Loucy (cell line): Measurements from ENCODE around the gene POLD4.

ENCODE experiments used
- H2AFZ ChIP-seq: fragments of 200-600 bp; sonication (generic); 2 replicates; pipeline ENCODE4 v1.6.0; 2016; ENCODE audit warnings: antibody characterized with exemption, mild to moderate bottlenecking, low read length, moderate library complexity
- H3F3A ChIP-seq: fragments of 200-600 bp; 2 replicates; pipeline ENCODE4 v1.6.0; 2016; ENCODE audit warnings: antibody characterized with exemption, low read depth, mild to moderate bottlenecking
- H3K27me3 ChIP-seq: fragments of 200-600 bp; sonication (generic); 2 replicates; pipeline ENCODE4 v1.6.1; 2014; ENCODE audit warnings: low read length, mild to moderate bottlenecking; ENCODE audit not compliant: insufficient read depth, poor library complexity, severe bottlenecking
- H3K36me3 ChIP-seq: fragments of 200-600 bp; sonication (generic); 2 replicates; pipeline ENCODE4 v1.6.1; 2016; ENCODE audit warnings: low read length; ENCODE audit not compliant: insufficient read depth
- H3K4me1 ChIP-seq: fragments of 200-600 bp; sonication (generic); 2 replicates; pipeline ENCODE4 v1.5.1; 2014; ENCODE audit warnings: low read length, mild to moderate bottlenecking; ENCODE audit not compliant: insufficient read depth, poor library complexity, severe bottlenecking
- H3K4me2 ChIP-seq: fragments of 200-600 bp; sonication (generic); 2 replicates; pipeline ENCODE4 v1.6.0; 2014; ENCODE audit warnings: antibody characterized with exemption, low read length, low read depth, mild to moderate bottlenecking; ENCODE audit not compliant: poor library complexity, severe bottlenecking
- H3K4me3 ChIP-seq: fragments of 200-600 bp; sonication (generic); 2 replicates; pipeline ENCODE4 v1.5.1; 2014; ENCODE audit warnings: low read length, mild to moderate bottlenecking, mixed read lengths; ENCODE audit not compliant: poor library complexity, severe bottlenecking
- H3K79me2 ChIP-seq: fragments of 200-600 bp; sonication (generic); 2 replicates; pipeline ENCODE4 v1.6.1; 2014; ENCODE audit warnings: low read length; ENCODE audit not compliant: insufficient read depth
- H3K9ac ChIP-seq: fragments of 200-600 bp; sonication (generic); 2 replicates; pipeline ENCODE4 v1.6.0; 2014; ENCODE audit warnings: mild to moderate bottlenecking, low read depth, low read length, moderate library complexity; ENCODE audit not compliant: poor library complexity, severe bottlenecking
- H3K9me2 ChIP-seq: fragments of 200-600 bp; sonication (generic); replicated peaks from 2 replicates; pipeline ENCODE4 v1.6.1; 2016; ENCODE audit warnings: low read depth, low read length, mixed read lengths
- H3K9me3 ChIP-seq: fragments of 200-600 bp; sonication (generic); 2 replicates; pipeline ENCODE4 v1.6.1; 2014; ENCODE audit warnings: mild to moderate bottlenecking, antibody characterized with exemption, low read length, low read depth; ENCODE audit not compliant: insufficient read depth
- H4K20me1 ChIP-seq: fragments of 200-600 bp; sonication (generic); 2 replicates; pipeline ENCODE4 v1.6.0; 2014; ENCODE audit warnings: antibody characterized with exemption, low read length, mild to moderate bottlenecking; ENCODE audit not compliant: insufficient read depth, poor library complexity, severe bottlenecking
- EZH2phosphoT487 ChIP-seq: fragments of 200-600 bp; IDR thresholded peaks from 2 replicates; pipeline ENCODE4 v1.6.1; 2018; ENCODE audit warnings: antibody characterized with exemption, mild to moderate bottlenecking, moderate library complexity, borderline replicate concordance
- TF ChIP-seq, protein P1 (sequence below): fragments of 200-600 bp; sonication (generic); conservative IDR thresholded peaks from 2 replicates; pipeline ENCODE4 v1.5.1; 2014; ENCODE audit warnings: mild to moderate bottlenecking, antibody characterized with exemption, low read length

Gene POLD4

DNA sequence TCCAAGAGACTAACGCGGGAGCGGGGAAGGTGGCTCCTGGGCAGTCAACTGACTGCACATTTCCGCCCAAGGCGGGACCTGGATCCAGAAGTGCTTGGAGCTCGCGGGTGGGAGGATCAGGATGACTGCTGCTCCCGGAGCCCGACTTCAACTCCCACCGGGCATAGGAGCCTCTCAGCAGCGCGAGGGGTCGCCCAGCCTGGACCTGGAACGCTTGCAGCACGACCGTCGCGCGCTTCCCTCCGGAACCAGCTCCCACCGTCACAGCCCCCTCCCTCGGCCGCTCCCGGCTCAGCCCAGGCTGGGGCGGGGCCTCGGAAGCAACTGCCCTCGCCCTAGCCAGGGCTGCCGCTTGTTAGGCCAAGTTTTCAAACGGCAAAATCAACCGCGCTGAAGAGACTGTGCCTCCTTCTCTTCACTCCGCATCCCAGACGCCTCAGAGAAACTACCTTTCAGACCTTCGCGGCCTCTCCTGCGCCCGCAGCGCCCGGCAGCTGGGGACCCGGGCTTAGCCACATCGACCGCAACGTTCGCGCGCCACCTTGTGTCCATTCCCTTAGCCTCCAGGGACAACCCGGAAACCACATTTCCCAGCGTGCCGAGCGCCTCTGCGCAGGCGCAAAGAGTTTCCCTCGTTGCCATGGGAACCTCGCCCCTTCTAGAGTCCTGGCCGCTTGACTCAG lies 36.0 kb downstream of the POLD4 start:
- Histone ChIP-seq H3K9me3 (no peaks in the 10 kb centered on the region), H2AFZ (peak overlapping the region; percentile 96), H3K79me2 (no peaks in the 10 kb centered on the region), H3F3A (no peaks in the 10 kb centered on the region), H3K4me1 (peaks cover 18% of the 10 kb centered on the region), H3K9ac (peak overlapping the region; percentile 88), H3K4me2 (peak overlapping the region; percentile 89), H3K27me3 (no peaks in the 10 kb centered on the region), H3K9me2 (no peaks in the 10 kb centered on the region), H3K4me3 (peak overlapping the region; percentile 93), H3K36me3 (no peaks in the 10 kb centered on the region), H4K20me1 (no peaks in the 10 kb centered on the region)
- no peak for TF ChIP-seq EZH2phosphoT487
- TF ChIP-seq, protein P1, sequence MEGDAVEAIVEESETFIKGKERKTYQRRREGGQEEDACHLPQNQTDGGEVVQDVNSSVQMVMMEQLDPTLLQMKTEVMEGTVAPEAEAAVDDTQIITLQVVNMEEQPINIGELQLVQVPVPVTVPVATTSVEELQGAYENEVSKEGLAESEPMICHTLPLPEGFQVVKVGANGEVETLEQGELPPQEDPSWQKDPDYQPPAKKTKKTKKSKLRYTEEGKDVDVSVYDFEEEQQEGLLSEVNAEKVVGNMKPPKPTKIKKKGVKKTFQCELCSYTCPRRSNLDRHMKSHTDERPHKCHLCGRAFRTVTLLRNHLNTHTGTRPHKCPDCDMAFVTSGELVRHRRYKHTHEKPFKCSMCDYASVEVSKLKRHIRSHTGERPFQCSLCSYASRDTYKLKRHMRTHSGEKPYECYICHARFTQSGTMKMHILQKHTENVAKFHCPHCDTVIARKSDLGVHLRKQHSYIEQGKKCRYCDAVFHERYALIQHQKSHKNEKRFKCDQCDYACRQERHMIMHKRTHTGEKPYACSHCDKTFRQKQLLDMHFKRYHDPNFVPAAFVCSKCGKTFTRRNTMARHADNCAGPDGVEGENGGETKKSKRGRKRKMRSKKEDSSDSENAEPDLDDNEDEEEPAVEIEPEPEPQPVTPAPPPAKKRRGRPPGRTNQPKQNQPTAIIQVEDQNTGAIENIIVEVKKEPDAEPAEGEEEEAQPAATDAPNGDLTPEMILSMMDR = peak; percentile 86

DNA sequence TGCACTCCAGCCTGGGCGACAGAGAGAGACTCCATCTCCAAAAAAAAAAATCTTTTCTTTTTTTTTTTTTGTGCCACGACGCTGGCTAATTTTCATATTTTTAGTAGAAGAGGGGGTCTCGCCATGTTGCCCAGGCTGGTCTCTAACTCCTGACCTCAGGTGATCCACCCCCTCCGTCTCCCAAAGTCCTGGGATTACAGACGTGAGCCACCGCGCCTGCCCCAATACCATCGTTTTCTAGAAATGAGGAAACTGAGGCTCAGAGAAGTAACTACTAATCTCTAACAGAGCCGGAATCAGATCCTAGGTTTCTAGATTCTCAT lies 36.5 kb downstream of the POLD4 start:
- no peaks in the 10 kb centered on the region for H3K79me2 ChIP-seq
- no peaks in the 10 kb centered on the region for H3K36me3 ChIP-seq
- TF ChIP-seq, protein P1 = no peak
- no peak for TF ChIP-seq EZH2phosphoT487
- H3K4me2 ChIP-seq = peak overlapping the region; percentile 89
- H3K9me3 ChIP-seq = no peaks in the 10 kb centered on the region
- H4K20me1 ChIP-seq = no peaks in the 10 kb centered on the region
- H2AFZ ChIP-seq = peak overlapping the region; percentile 96
- peaks cover 20% of the 10 kb centered on the region for H3K4me1 ChIP-seq
- H3K9ac ChIP-seq = peak overlapping the region; percentile 88
- H3F3A ChIP-seq = no peaks in the 10 kb centered on the region
- no peaks in the 10 kb centered on the region for H3K9me2 ChIP-seq
- H3K27me3 ChIP-seq = no peaks in the 10 kb centered on the region
- H3K4me3 ChIP-seq = peak overlapping the region; percentile 93

DNA sequence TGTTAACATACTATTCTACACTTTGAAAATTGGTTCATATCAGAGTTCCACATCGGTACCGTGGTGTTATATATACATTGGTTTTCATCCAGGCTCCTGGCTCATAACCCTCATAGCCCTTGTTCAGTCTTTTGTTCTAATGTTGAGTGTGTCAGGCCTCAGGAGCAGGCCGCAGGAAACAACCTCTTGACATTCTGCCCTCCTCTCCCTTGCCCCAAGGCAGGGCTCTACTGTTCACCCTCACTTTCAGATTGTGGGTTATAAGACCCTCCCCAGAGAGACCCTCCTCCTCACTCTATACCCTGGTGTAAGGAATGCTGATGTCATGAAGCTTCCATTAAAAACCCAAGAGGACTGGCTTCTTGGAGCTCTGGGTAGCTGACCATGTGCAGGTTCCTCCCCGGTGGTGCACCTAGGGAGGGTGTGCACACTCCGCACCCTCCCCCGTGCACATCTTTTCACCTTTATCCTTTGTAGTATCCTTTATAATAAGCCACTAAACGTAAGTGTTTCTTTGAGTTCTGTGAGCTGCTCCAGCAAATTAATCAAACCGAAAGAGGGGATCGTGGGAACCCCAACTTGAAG lies 37.9 kb downstream of the POLD4 start:
- Histone ChIP-seq H3K79me2 (no peaks in the 10 kb centered on the region), H3K4me3 (no peak overlapping the region), H3K4me1 (peaks cover 15% of the 10 kb centered on the region), H2AFZ (no peak overlapping the region), H4K20me1 (no peaks in the 10 kb centered on the region), H3K9me3 (no peaks in the 10 kb centered on the region), H3K9me2 (no peaks in the 10 kb centered on the region), H3K4me2 (no peak overlapping the region), H3K36me3 (no peaks in the 10 kb centered on the region), H3K27me3 (no peaks in the 10 kb centered on the region), H3F3A (no peaks in the 10 kb centered on the region), H3K9ac (no peak overlapping the region)
- TF ChIP-seq EZH2phosphoT487 = no peak
- TF ChIP-seq, protein P1 = no peak
